HG03439 (cell line): ENCODE data around the gene GXYLT2.
"Not testable (repeated sequence)": the region's sequence is repeated elsewhere in the genome, so short reads cannot be mapped to it uniquely, and the experiment has no call there.

Experiments
- ATAC-seq: cut with Tn5 transposase; IDR thresholded peaks from one replicate; pipeline ENCODE4 v1.9.1; 2021; ENCODE audit warnings: mild to moderate bottlenecking, moderate library complexity; ENCODE audit not compliant: unreplicated experiment

GXYLT2 gene

GRCh38 chr3:72972706-72973030 lies 84.8 kb downstream of the GXYLT2 start:
- ATAC-seq, result no peak

DNA sequence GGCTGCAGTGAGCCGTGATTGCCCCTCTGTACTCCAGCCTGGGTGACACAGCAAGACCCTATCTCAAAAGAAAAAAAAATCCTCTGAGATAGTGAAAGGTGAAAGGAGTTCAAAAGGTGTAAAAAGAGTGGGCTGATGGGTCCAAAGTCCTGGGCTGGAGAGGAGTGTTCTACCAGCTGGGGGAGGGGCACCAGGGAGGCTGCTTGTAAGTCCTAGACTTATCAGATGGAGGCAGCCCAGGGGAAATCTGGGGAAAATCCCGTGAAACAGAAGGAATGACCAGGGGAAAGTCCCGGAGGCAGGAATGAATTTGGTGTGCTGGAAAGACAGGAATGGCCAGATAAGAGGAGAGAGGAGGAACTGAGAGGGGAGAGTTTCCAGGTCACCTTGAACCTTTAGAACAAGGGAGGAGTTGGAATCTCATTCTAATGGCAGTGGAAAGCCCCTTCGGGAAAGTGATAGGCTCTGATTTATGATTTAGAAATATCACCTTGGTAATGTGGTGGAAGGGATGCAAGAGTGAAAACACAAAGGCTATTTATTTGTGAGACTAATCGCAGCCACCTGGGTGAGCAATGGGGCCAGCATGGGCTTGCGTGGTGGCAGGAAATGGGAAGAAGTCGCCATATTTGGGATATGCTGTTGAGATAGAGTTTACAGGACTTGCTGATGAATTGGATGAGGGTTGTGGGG lies 85.3 kb downstream of the GXYLT2 start:
- no peak for ATAC-seq

GRCh38 chr3:72973786-72974185 lies 85.9 kb downstream of the GXYLT2 start:
- no peak for ATAC-seq

DNA sequence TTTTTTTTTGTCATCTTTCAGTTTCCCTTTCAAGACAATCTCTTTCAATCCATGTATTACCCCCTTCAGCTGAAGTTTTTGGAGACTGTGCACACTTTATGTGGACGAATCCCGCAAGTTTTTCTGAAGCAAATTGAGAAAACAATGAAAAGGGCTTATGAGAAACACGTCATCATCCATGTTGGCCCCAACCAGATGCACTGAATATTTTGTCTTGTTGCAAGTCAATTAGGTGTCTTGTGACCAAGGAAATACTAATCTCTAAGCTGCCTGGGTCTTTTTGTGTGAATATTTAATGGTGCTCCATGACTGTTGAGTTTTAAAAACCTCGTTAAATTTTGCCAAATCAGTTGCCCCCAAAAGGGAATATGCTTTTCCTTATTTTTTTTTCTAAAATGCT lies 87.1 kb downstream of the GXYLT2 start:
- no peak for ATAC-seq

- no peak for ATAC-seq
Measured at GRCh38 chr3:72976281-72976741, 88.5 kb downstream of the GXYLT2 start.

DNA sequence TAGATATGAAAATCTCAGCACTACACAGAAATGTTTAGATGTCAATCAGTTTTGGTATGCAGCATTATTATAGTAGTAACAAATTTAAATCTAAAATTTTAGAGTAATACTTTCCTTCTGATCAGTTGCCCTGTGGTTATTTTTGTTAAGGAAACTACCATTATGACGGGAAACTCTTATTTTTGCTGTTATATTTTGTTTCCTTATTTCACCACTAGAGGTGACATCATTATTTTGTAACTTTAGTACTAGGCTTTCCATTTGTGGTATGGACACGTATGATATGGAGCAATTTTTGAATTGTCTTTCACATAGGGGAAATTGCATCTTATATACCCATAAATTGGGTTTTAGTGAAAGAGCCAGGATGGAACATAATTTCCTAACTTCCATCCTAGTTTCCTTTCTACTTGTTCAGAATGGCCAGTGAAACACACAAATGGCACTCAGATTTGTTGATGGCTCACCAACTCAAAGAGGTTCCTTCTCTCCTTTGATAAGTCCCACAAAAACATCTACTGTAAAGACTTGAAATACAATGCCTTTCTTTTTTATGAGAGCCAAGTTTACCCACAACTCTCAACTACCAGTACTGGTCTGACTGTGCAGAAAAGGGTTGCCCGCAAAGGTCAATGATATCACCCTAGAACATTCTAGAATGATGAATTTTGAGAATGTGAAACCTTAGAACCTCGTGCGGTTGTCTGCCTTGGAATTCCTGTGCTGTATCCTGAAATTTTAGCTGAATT lies 89.4 kb downstream of the GXYLT2 start:
- ATAC-seq, result peak; percentile 54

DNA sequence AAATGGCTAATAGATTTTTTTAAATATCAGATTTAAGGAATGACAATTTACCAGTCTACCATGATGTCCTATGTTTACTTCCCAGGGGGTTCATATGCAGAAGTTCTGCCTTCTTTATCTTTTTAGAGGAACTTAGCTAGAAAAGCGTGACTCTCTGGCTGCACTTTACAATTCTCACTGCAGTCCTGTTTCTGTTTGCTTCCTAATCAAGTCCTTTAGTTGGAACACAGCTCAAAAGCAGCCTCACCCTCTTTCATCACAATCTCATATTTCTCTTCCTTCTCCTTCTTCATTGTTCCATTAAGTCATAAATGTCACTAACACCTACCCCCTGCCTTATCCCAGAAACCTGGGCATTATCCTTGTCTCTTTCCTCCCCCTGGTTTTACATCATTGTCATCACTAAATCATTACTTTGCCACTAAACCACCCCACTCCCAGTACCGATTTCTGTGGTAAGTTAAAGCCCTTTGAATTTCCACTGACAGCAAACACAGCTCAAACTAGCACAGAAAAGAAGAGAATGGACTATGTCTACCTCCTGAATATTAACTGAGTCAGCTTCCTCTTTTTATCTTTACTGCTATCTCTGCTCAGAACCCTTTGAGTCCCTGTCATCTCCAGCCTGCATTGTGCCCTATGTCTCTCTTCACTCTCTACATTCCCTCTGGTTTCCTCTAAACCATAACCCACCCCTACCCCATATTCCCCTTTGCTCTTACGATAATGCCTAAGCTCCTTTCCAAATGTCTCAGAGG lies 94.9 kb downstream of the GXYLT2 start:
- no peak for ATAC-seq

GRCh38 chr3:72985576-72985975 lies 97.7 kb downstream of the GXYLT2 start:
- ATAC-seq, result no peak

GRCh38 chr3:72990701-72991395 lies 103.0 kb downstream of the GXYLT2 start:
- ATAC-seq, result no peak

GRCh38 chr3:72991522-72991921 lies 103.7 kb downstream of the GXYLT2 start:
- no peak for ATAC-seq

- ATAC-seq, result no peak
Measured at GRCh38 chr3:72993391-72993790, 105.5 kb downstream of the GXYLT2 start.

- no peak for ATAC-seq
Measured at GRCh38 chr3:72995337-72995736, 107.5 kb downstream of the GXYLT2 start.

- ATAC-seq, result no peak
Measured at GRCh38 chr3:72996121-72996472, 108.3 kb downstream of the GXYLT2 start.

DNA sequence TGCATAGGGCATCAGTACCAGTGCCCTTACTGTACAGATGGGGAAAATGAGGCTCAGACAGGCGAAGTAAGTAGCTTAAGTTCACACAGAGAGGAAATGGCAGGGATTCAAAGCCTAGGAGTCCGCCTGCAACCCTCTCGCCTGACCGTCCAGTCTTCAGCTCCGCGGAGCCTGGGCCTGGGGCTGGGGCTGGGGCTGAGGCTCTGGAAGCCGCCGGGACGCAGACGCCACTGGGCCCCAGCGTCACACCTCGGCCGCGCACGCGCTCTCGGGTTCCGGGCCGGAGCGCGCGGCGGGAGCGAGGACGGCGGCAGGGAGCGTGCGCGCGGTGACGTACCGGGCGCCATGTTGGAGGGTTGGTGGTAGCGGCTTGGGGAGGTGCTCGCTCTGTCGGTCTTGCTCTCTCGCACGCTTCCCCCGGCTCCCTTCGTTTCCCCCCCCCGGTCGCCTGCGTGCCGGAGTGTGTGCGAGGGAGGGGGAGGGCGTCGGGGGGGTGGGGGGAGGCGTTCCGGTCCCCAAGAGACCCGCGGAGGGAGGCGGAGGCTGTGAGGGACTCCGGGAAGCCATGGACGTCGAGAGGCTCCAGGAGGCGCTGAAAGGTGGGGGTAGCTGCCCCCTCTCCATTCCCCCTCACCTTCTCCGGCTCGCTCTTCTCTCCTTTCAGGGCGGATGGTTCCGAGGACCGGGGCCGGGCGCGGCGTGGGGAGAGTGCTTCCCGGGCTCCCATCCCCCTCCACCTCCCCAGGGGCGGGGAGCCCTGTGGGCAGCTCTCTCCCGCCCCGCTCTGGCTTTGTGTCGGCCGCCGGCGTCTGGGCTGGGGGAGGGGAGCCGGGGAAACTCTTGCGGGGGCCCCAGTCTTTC lies 108.9 kb downstream of the GXYLT2 start, which contains the start of gene PPP4R2:
Gene PPP4R2 (plus strand): TSS at position 339 of the 861 bp plus-strand sequence. CDS start 227 bp downstream, at position 566.
- peak; percentile 90 for ATAC-seq

DNA sequence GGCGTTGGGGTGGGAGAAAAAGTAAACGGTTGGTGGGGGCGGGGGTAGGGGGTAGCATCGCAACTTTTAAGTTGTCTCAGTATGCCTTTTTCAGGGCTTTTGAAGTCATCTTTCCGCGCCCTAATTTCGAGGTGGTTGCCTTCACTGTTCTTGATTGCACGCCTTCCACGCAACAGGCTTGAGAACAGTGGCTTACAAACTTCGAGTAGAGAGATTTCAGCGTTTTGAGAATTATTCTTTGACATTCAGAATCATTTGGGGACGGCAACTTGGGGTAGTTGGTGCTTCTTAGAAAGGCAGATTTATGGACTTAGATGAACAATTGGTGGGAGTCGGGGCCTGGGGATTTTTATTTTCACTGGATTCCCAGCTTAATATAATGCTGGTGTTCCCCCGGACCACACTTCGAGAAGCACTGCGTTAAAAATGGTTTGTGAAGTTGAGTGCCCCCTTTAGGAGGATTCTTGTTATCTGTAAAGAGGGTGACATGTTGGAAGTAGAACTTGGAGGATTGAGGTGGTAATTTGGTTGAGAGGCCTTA lies 109.6 kb downstream of the GXYLT2 start:
- ATAC-seq, result no peak

DNA sequence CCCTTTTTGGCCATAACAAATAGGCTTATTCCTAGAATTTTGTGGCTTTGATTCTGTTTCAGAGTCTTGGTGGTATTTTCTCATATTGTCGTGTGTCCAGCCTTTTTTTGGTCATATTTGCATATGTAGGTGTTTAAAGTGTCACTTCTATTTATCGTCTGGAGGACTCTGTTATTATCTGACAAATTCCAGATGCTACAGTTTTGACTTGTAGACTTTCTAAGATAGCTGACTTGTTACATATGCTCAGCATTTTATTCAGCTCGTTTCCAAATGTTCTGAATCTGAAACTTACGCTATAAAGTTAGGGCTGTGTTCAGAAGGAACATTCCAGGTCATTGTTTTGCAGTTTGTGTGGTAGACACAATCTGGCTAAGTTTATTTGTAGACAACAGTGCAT lies 110.6 kb downstream of the GXYLT2 start:
- ATAC-seq, result no peak

GRCh38 chr3:72999951-73000350 lies 112.1 kb downstream of the GXYLT2 start:
- ATAC-seq, result no peak

DNA sequence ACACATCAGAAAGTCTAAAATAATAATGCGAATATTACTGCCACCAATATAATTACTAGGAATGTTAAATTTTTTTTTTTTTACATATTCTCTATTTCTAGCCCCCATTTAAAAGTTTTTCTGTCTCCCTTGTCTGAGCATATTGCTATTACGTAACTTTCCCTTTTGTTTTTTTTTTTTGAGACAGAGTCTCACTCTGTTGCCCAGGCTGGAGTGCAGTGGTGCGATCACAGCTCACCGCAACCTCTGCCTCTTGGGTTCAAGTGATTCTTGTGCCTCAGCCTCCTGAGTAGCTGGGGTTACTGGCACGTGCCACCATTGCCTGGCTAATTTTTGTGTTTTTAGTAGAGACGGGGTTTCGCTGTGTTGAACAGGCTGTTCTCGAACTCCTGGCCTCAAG lies 115.2 kb downstream of the GXYLT2 start:
- not testable (repeated sequence) for ATAC-seq

- no peak for ATAC-seq
Measured at GRCh38 chr3:73004316-73004715, 116.5 kb downstream of the GXYLT2 start.
